GM12878 (cell line): ENCODE data around the gene GRM7. TPM values are rescaled to one million over a fixed set of nuclear protein-coding genes. Genes with fewer than 3 reads are reported as not detected.

Experiments used
- ATAC-seq: fragments of 200-7000 bp; cut with Tn5 transposase; 3 replicates; pipeline ENCODE4 v1.9.1; 2020; ENCODE audit warnings: mild to moderate bottlenecking, moderate library complexity
- BruUV-seq: library from RNA; stranded (reverse); fragments of 400-500 nt; replicated peaks from 2 replicates; lab custom pipeline; 2021; lab: Mats Ljungman, UMichigan
- CTCF ChIA-PET: fragments of 300-600 bp; sonication (Branson Sonifier 250); formaldehyde crosslinking; extraction: SDS; loops from one replicate; lab custom pipeline; 2021; ENCODE audit warnings: inconsistent platforms; lab: Yijun Ruan, JAX
- POLR2A ChIA-PET: fragments of 350-600 bp; formaldehyde crosslinking; extraction: SDS; loops from one replicate; lab custom pipeline; 2021; ENCODE audit warnings: inconsistent platforms; lab: Charles Lee
- RAD21 ChIA-PET: fragments of 300-600 bp; sonication (Branson Sonifier 250); formaldehyde crosslinking; loops from one replicate; lab custom pipeline; 2023; ENCODE audit warnings: antibody characterized with exemption; ENCODE audit not compliant: unreplicated experiment; lab: Charles Lee
- SMC1A ChIA-PET: fragments of 300-600 bp; sonication (Branson Sonifier 250); formaldehyde crosslinking; loops from one replicate; lab custom pipeline; 2023; ENCODE audit not compliant: unreplicated experiment, uncharacterized antibody; lab: Charles Lee
- DNase-seq: peaks from one replicate; pipeline ENCODE4 v3.0.0-alpha.2; 2011; ENCODE audit warnings: low read depth, low spot score
- FAIRE-seq: peaks from 3 replicates; lab custom pipeline; 2011; peaks lifted over from hg19 to GRCh38; lab: Jason Lieb, UNC
- H2AFZ ChIP-seq: 2 replicates; pipeline ENCODE4 v1.6.0; 2011; ENCODE audit warnings: low read depth, low read length, control low read depth; ENCODE audit not compliant: control insufficient read depth
- H3K27ac ChIP-seq: 2 replicates; pipeline ENCODE4 v1.5.1; 2011; ENCODE audit warnings: control low read depth; ENCODE audit not compliant: control insufficient read depth, insufficient read depth
- H3K27me3 ChIP-seq, 2 experiments: replicated peaks in 1 of 2; 2 replicates each; pipeline versions ENCODE4 v1.6.0 to v1.6.1; 2011; ENCODE audit warnings: low read length in 1 of 2; ENCODE audit not compliant: control insufficient read depth in 2 of 2, insufficient read depth in 2 of 2
- H3K36me3 ChIP-seq, 2 experiments: 2 replicates each; pipeline ENCODE4 v1.5.1; 2011; ENCODE audit warnings: low read length in 1 of 2; ENCODE audit not compliant: control insufficient read depth in 2 of 2, insufficient read depth in 2 of 2
- H3K4me1 ChIP-seq: 2 replicates; pipeline ENCODE4 v1.6.1; 2011; ENCODE audit warnings: mild to moderate bottlenecking, low read length, moderate library complexity, mixed read lengths; ENCODE audit not compliant: control insufficient read depth, insufficient read depth
- H3K4me2 ChIP-seq: 2 replicates; pipeline ENCODE4 v1.6.0; 2011; ENCODE audit warnings: control low read depth; ENCODE audit not compliant: control insufficient read depth, insufficient read depth
- H3K4me3 ChIP-seq: fragments of 200-600 bp; sonication (generic); 2 replicates; pipeline ENCODE4 v1.5.1; 2016
- H3K79me2 ChIP-seq: 2 replicates; pipeline ENCODE4 v1.6.0; 2011; ENCODE audit warnings: low read length; ENCODE audit not compliant: control insufficient read depth, insufficient read depth
- H3K9ac ChIP-seq: 2 replicates; pipeline ENCODE4 v1.8.0; 2011; ENCODE audit warnings: low read length, control low read depth, mixed read lengths; ENCODE audit not compliant: control insufficient read depth, insufficient read depth
- H3K9me3 ChIP-seq: replicated peaks from 3 replicates; pipeline ENCODE4 v1.5.1; 2011; ENCODE audit warnings: mild to moderate bottlenecking, low read length; ENCODE audit not compliant: control insufficient read depth, insufficient read depth
- H4K20me1 ChIP-seq: 2 replicates; pipeline ENCODE4 v1.6.0; 2011; ENCODE audit not compliant: control insufficient read depth, insufficient read depth
- BACH1 ChIP-seq: fragments of 450-650 bp; IDR thresholded peaks from 2 replicates; pipeline ENCODE4 v1.6.1; 2017; ENCODE audit warnings: mild to moderate bottlenecking, borderline replicate concordance
- ETV6 ChIP-seq, 2 experiments: fragments of 450-650 bp in 1 of 2; IDR thresholded peaks in 1 of 2; conservative IDR thresholded peaks in 1 of 2; 2 replicates each; pipeline ENCODE4 v1.6.1; 2014; ENCODE audit warnings: antibody characterized with exemption in 1 of 2, borderline replicate concordance in 1 of 2, low read depth in 1 of 2, mild to moderate bottlenecking in 1 of 2, moderate library complexity in 1 of 2
- HCFC1 ChIP-seq: fragments of 150-350 bp; IDR thresholded peaks from 2 replicates; pipeline ENCODE4 v1.6.1; 2014; ENCODE audit warnings: low read length
- MEF2A ChIP-seq: IDR thresholded peaks from 2 replicates; pipeline ENCODE4 v1.6.1; 2011; ENCODE audit warnings: low read depth, mild to moderate bottlenecking, low read length, moderate library complexity; ENCODE audit not compliant: insufficient read depth
- MTA2 ChIP-seq: fragments of 450-650 bp; IDR thresholded peaks from 2 replicates; pipeline ENCODE4 v1.6.1; 2016; ENCODE audit warnings: low read depth, mild to moderate bottlenecking, moderate library complexity
- SMAD5 ChIP-seq: IDR thresholded peaks from 2 replicates; pipeline ENCODE4 v1.6.1; 2016; ENCODE audit warnings: antibody characterized with exemption, low read depth
- SUPT20H ChIP-seq: IDR thresholded peaks from 2 replicates; pipeline ENCODE4 v1.6.1; 2011; ENCODE audit warnings: low read depth, mild to moderate bottlenecking, low read length, moderate library complexity, borderline replicate concordance; ENCODE audit not compliant: control insufficient read depth
- SUZ12 ChIP-seq: fragments of 200-600 bp; sonication (generic); IDR thresholded peaks from one replicate; pipeline ENCODE4 v1.6.1; 2018; ENCODE audit warnings: antibody characterized with exemption, mild to moderate bottlenecking; ENCODE audit not compliant: unreplicated experiment
- YBX1 ChIP-seq: fragments of 450-650 bp; IDR thresholded peaks from 2 replicates; pipeline ENCODE4 v1.6.1; 2016; ENCODE audit warnings: antibody characterized with exemption
- WGBS: methylation state at CpG from one replicate; pipeline ENCODE4 v1.1.6; 2016; ENCODE audit warnings: low lambda C conversion rate; ENCODE audit not compliant: insufficient replicate concordance, insufficient coverage; ENCODE audit errors: missing lambda C conversion rate; 5-methylcytosine and 5-hydroxymethylcytosine counted together
- in situ Hi-C: fragments of 300-500 bp; cut with MboI; formaldehyde crosslinking; loops from 9 replicates; pipeline ENCODE4 v1.14.3; 2018; ENCODE audit warnings: mixed read lengths
- intact Hi-C: fragments of 100-400 bp; cut with micrococcal nuclease; formaldehyde crosslinking; loops from one replicate; pipeline ENCODE4 v1.14.2; 2022; ENCODE audit not compliant: unreplicated experiment
- polyA plus RNA-seq, 11 experiments: library from polyadenylated mRNA; depleted of rRNA in 4 of 11; unstranded in 6 of 11; stranded (reverse) in 5 of 11; fragments of >200 nt; fragmentation: Nextera tagmentation in 4 of 11; fragmentation: Illumina TruSeq in 1 of 11; extraction: Ambion mirVana in 4 of 11; extraction: Trizol in 1 of 11; gene quantifications; 1 replicate in 1 of 11; 2 replicates in 10 of 11; pipeline versions ENCODE4 v1.2.1 to v1.2.3, GENCODE V29; 2011 to 2016; ENCODE audit warnings: inconsistent platforms in 2 of 11, missing spikeins in 2 of 11, low read depth in 1 of 11
- total RNA-seq, 4 experiments: library from RNA; depleted of rRNA in 3 of 4; stranded (reverse); fragments of >200 nt in 3 of 4; fragmentation: Illumina TruSeq in 1 of 4; extraction: Trizol in 1 of 4; gene quantifications; 2 replicates each; pipeline versions ENCODE4 v1.2.1 to v1.2.3, GENCODE V29; 2013 to 2021
- TF ChIP-seq, protein P1 (sequence below): IDR thresholded peaks from 2 replicates; pipeline ENCODE4 v1.6.1; 2012; ENCODE audit warnings: low read depth, low read length, improper control_type of control experiment
- TF ChIP-seq, protein P2 (sequence below): fragments of 450-650 bp; IDR thresholded peaks from 2 replicates; pipeline ENCODE4 v1.6.1; 2016; ENCODE audit warnings: mild to moderate bottlenecking
- TF ChIP-seq, protein P3 (sequence below): IDR thresholded peaks from 2 replicates; pipeline ENCODE4 v1.6.1; 2011; ENCODE audit warnings: low read depth, low read length, improper control_type of control experiment, borderline replicate concordance
- TF ChIP-seq, protein P4 (sequence below): fragments of 450-650 bp; IDR thresholded peaks from 2 replicates; pipeline ENCODE4 v1.6.1; 2017; ENCODE audit warnings: mild to moderate bottlenecking, low read depth, inconsistent platforms; ENCODE audit not compliant: poor library complexity, severe bottlenecking
- TF ChIP-seq, protein P5 (sequence below): IDR thresholded peaks from 2 replicates; pipeline ENCODE4 v1.6.1; 2011; ENCODE audit warnings: borderline replicate concordance, low read depth, mild to moderate bottlenecking, moderate library complexity, low read length; ENCODE audit not compliant: insufficient read depth, poor library complexity, severe bottlenecking
- TF ChIP-seq, protein P6 (sequence below): fragments of 450-650 bp; IDR thresholded peaks from 2 replicates; pipeline ENCODE4 v1.6.1; 2017; ENCODE audit warnings: mild to moderate bottlenecking

The GRM7 gene
- total and polyA plus RNA-seq, 10 of the 15 experiments (the other 5 are each of a cell fraction or from before 2014, with no cell fraction given) = not detected

DNA sequence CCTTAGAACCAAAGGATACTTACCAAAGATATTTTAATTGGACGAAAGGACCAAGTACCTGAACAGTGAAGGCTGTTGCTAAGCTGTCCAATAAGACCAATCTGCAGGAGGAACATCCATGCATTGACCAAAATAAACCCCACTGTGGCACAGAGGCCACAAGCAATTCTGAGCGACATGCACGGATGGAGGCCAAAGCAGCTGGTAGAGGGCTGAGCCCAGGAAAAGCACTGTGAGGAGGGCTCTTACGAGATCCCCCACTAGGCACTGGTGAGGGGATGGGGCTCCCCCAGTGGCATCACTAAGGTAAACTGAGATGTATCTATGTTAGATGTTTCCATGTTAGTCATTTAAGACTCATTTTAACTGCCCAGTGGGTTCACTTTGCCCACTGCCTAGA is 920.5 kb downstream of the GRM7 start:
- ChIA-PET RAD21 (no interaction called here), CTCF (no interaction called here), SMC1A (no interaction called here), POLR2A (no interaction called here)
- 20% methylated on average over 4 of the region's 4 CpGs for WGBS
- no peak overlapping the region for H3K4me3 ChIP-seq
- no peaks in the 10 kb centered on the region for H3K4me1 ChIP-seq
- DNase-seq (no peak), FAIRE-seq (no peak), ATAC-seq (no peak)
- H3K9me3 ChIP-seq = no peaks in the 10 kb centered on the region
- no TSS peak for BruUV-seq
- no peak overlapping the region for H2AFZ ChIP-seq
- in situ Hi-C loops = no loop called here
- H4K20me1 ChIP-seq = no peaks in the 10 kb centered on the region
- H3K27ac ChIP-seq = no peak overlapping the region
- no peaks in the 10 kb centered on the region for H3K36me3 ChIP-seq
- H3K79me2 ChIP-seq = no peaks in the 10 kb centered on the region
- H3K4me2 ChIP-seq = no peak overlapping the region
- intact Hi-C loops = no loop called here
- H3K27me3 ChIP-seq = no peaks in the 10 kb centered on the region
- no peak overlapping the region for H3K9ac ChIP-seq
- TF ChIP-seq SUZ12 (no peak), YBX1 (no peak), SMAD5 (no peak), SUPT20H (no peak), HCFC1 (no peak), ETV6 (conservative IDR thresholded peaks at IDR 0.05 in 1 of 2, IDR thresholded peaks at IDR 0.05 in 1 of 2; ENCODE audit: borderline replicate concordance in 1 of 2, low read depth in 1 of 2) (no peak), BACH1 (no peak), MEF2A (no peak), MTA2 (no peak)
- TF ChIP-seq, protein P1, sequence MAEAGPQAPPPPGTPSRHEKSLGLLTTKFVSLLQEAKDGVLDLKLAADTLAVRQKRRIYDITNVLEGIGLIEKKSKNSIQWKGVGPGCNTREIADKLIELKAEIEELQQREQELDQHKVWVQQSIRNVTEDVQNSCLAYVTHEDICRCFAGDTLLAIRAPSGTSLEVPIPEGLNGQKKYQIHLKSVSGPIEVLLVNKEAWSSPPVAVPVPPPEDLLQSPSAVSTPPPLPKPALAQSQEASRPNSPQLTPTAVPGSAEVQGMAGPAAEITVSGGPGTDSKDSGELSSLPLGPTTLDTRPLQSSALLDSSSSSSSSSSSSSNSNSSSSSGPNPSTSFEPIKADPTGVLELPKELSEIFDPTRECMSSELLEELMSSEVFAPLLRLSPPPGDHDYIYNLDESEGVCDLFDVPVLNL = no peak
- TF ChIP-seq, protein P2, sequence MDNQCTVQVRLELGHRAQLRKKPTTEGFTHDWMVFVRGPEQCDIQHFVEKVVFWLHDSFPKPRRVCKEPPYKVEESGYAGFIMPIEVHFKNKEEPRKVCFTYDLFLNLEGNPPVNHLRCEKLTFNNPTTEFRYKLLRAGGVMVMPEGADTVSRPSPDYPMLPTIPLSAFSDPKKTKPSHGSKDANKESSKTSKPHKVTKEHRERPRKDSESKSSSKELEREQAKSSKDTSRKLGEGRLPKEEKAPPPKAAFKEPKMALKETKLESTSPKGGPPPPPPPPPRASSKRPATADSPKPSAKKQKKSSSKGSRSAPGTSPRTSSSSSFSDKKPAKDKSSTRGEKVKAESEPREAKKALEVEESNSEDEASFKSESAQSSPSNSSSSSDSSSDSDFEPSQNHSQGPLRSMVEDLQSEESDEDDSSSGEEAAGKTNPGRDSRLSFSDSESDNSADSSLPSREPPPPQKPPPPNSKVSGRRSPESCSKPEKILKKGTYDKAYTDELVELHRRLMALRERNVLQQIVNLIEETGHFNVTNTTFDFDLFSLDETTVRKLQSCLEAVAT = no peak
- TF ChIP-seq, protein P3, sequence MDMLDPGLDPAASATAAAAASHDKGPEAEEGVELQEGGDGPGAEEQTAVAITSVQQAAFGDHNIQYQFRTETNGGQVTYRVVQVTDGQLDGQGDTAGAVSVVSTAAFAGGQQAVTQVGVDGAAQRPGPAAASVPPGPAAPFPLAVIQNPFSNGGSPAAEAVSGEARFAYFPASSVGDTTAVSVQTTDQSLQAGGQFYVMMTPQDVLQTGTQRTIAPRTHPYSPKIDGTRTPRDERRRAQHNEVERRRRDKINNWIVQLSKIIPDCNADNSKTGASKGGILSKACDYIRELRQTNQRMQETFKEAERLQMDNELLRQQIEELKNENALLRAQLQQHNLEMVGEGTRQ = no peak
- TF ChIP-seq, protein P4, sequence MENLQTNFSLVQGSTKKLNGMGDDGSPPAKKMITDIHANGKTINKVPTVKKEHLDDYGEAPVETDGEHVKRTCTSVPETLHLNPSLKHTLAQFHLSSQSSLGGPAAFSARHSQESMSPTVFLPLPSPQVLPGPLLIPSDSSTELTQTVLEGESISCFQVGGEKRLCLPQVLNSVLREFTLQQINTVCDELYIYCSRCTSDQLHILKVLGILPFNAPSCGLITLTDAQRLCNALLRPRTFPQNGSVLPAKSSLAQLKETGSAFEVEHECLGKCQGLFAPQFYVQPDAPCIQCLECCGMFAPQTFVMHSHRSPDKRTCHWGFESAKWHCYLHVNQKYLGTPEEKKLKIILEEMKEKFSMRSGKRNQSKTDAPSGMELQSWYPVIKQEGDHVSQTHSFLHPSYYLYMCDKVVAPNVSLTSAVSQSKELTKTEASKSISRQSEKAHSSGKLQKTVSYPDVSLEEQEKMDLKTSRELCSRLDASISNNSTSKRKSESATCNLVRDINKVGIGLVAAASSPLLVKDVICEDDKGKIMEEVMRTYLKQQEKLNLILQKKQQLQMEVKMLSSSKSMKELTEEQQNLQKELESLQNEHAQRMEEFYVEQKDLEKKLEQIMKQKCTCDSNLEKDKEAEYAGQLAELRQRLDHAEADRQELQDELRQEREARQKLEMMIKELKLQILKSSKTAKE = no peak
- TF ChIP-seq, protein P5, sequence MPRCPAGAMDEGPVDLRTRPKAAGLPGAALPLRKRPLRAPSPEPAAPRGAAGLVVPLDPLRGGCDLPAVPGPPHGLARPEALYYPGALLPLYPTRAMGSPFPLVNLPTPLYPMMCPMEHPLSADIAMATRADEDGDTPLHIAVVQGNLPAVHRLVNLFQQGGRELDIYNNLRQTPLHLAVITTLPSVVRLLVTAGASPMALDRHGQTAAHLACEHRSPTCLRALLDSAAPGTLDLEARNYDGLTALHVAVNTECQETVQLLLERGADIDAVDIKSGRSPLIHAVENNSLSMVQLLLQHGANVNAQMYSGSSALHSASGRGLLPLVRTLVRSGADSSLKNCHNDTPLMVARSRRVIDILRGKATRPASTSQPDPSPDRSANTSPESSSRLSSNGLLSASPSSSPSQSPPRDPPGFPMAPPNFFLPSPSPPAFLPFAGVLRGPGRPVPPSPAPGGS = no peak
- TF ChIP-seq, protein P6, sequence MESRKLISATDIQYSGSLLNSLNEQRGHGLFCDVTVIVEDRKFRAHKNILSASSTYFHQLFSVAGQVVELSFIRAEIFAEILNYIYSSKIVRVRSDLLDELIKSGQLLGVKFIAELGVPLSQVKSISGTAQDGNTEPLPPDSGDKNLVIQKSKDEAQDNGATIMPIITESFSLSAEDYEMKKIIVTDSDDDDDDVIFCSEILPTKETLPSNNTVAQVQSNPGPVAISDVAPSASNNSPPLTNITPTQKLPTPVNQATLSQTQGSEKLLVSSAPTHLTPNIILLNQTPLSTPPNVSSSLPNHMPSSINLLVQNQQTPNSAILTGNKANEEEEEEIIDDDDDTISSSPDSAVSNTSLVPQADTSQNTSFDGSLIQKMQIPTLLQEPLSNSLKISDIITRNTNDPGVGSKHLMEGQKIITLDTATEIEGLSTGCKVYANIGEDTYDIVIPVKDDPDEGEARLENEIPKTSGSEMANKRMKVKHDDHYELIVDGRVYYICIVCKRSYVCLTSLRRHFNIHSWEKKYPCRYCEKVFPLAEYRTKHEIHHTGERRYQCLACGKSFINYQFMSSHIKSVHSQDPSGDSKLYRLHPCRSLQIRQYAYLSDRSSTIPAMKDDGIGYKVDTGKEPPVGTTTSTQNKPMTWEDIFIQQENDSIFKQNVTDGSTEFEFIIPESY = no peak
